ENCODE measurements around the gene TGFA.

Gene TGFA

DNA sequence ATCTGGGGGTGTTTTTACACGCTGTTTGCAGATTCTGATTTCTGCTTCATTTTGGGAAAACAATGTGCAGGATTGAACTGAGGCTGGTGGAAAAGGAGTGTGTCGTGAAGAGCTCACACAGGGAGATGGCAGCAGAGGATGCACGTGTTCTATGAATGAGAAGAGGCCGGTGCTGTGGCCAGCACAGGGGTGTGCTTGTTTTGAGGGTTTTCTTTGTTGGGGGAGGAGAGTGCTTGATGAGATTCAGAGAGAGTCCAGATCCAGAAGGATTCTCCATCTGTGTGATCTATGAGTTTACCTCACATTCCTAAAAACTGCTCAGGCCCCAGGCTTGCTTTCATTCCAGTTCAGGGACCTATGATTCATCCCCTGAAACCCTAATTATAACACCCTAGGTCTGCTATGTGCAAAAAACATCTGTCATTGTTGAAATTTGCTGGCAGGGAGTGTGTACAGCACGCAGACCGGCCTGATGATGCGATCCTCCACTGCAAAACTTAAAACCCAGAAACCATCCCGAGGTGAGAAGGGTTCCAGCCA lies 12.1 kb downstream of the TGFA start:
- Mint-ChIP-seq H3K27ac (no peak overlapping the region), H3K4me3 (no peak overlapping the region), H3K36me3 (ENCODE audit: low read depth) (no peaks in the 10 kb centered on the region), H3K9me3 (no peaks in the 10 kb centered on the region), H3K4me1 (ENCODE audit: low read depth) (peaks cover 1% of the 10 kb centered on the region), H3K27me3 (no peaks in the 10 kb centered on the region)
- DNase-seq = no peak

DNA sequence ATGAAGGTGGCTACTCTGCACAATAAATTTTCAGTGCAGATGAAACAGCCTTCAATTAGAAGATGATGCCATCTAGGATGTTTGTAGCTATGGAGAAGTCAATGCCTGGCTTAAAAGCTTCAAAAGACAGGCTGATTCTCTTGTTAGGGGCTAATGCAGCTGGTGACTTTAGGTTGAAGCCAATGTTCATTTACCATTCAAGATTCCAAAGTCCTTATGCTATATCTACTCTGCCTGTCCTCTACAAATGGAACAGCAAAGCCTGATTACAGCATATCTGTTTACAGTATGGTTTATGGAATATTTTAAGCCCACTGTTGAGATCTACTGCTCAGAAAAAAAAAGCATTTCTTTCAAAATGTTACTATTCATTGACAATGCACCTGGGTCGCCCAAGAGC lies 15.8 kb downstream of the TGFA start:
- Mint-ChIP-seq H3K27me3 (no peaks in the 10 kb centered on the region), H3K4me3 (no peak overlapping the region), H3K4me1 (ENCODE audit: low read depth) (peaks cover 1% of the 10 kb centered on the region), H3K27ac (no peak overlapping the region), H3K36me3 (ENCODE audit: low read depth) (no peaks in the 10 kb centered on the region), H3K9me3 (peaks cover 5% of the 10 kb centered on the region)
- no peak for DNase-seq

- no peak for DNase-seq
- no peak overlapping the region for H3K4me3 Mint-ChIP-seq
- H3K9me3 Mint-ChIP-seq = peaks cover 6% of the 10 kb centered on the region
- no peak overlapping the region for H3K27ac Mint-ChIP-seq
- no peaks in the 10 kb centered on the region for H3K36me3 Mint-ChIP-seq (ENCODE audit: low read depth)
- no peaks in the 10 kb centered on the region for H3K27me3 Mint-ChIP-seq
- peaks cover 3% of the 10 kb centered on the region for H3K4me1 Mint-ChIP-seq (ENCODE audit: low read depth)
Measured at GRCh38 chr2:70536517-70537055, 17.0 kb downstream of the TGFA start.

DNA sequence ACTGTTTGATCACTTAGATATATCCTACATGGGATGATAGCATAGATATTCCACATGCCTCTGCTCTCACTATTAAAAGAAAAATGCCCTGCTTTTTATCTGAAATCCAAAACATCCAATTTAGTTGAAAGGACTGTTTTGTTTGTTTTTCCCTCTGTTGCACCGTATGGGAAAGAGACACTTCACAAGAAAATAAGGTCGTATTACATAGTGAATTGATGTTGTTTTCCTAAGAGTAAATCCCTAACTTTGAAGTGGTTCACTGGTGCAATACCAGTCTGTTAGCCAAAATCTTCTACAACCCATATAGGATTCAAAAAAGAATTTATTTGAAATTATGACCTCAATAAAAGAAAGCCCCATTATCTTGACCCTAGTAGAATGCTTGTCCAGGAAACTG lies 18.1 kb downstream of the TGFA start:
- no peak overlapping the region for H3K27ac Mint-ChIP-seq
- DNase-seq = no peak
- H3K4me3 Mint-ChIP-seq = no peak overlapping the region
- no peaks in the 10 kb centered on the region for H3K36me3 Mint-ChIP-seq (ENCODE audit: low read depth)
- peaks cover 9% of the 10 kb centered on the region for H3K9me3 Mint-ChIP-seq
- no peaks in the 10 kb centered on the region for H3K27me3 Mint-ChIP-seq
- H3K4me1 Mint-ChIP-seq (ENCODE audit: low read depth) = peaks cover 5% of the 10 kb centered on the region

DNA sequence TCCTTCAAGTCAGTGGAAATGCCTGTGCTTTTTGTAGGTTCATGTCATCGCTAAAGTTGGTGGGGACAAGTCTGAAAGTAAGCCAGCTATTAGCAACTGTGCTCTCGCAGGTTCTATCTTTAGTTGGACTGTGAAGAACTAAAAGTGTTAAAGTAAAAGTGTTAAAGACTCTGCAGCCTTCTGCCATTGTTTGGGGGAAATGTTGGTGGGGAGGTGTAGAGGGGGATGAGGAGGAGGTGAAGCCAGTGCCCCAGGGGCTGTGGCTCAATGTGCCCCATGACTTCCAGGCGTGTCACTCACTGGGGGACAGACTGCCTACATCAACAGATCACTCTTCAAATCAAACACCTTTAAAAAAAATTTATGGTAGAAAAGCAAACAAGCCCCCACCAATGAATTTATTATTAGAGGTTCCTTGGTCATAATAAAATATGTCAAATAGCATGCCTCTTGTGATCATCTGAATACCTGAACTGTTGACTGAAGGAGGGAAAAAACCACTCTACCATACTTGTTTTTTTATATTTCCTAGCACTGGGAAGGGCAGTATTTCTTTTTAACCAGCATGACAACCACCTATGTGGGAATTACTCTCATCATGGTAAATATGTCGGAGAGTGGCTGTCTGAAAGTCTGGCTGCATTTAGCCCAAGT lies 19.3 kb downstream of the TGFA start:
- no peak for DNase-seq
- Mint-ChIP-seq H3K9me3 (peaks cover 9% of the 10 kb centered on the region), H3K36me3 (ENCODE audit: low read depth) (no peaks in the 10 kb centered on the region), H3K4me3 (no peak overlapping the region), H3K4me1 (ENCODE audit: low read depth) (peaks cover 4% of the 10 kb centered on the region), H3K27me3 (no peaks in the 10 kb centered on the region), H3K27ac (no peak overlapping the region)

- no peak for DNase-seq
- Mint-ChIP-seq H3K27me3 (no peaks in the 10 kb centered on the region), H3K9me3 (peaks cover 9% of the 10 kb centered on the region), H3K36me3 (ENCODE audit: low read depth) (no peaks in the 10 kb centered on the region), H3K4me3 (no peak overlapping the region), H3K27ac (no peak overlapping the region), H3K4me1 (ENCODE audit: low read depth) (peaks cover 4% of the 10 kb centered on the region)
Measured at GRCh38 chr2:70532244-70532935, 21.2 kb downstream of the TGFA start.

GRCh38 chr2:70531419-70532086 lies 22.1 kb downstream of the TGFA start:
- Mint-ChIP-seq H3K27ac (no peak overlapping the region), H3K4me3 (no peak overlapping the region), H3K9me3 (peaks cover 9% of the 10 kb centered on the region), H3K27me3 (no peaks in the 10 kb centered on the region), H3K4me1 (ENCODE audit: low read depth) (peaks cover 4% of the 10 kb centered on the region), H3K36me3 (ENCODE audit: low read depth) (no peaks in the 10 kb centered on the region)
- no peak for DNase-seq

- Mint-ChIP-seq H3K4me3 (no peak overlapping the region), H3K36me3 (ENCODE audit: low read depth) (no peaks in the 10 kb centered on the region), H3K27me3 (no peaks in the 10 kb centered on the region), H3K4me1 (ENCODE audit: low read depth) (peaks cover 9% of the 10 kb centered on the region), H3K27ac (no peak overlapping the region), H3K9me3 (peaks cover 4% of the 10 kb centered on the region)
- DNase-seq = no peak
Measured at GRCh38 chr2:70529610-70530009, 24.0 kb downstream of the TGFA start.

- H3K36me3 Mint-ChIP-seq (ENCODE audit: low read depth) = no peaks in the 10 kb centered on the region
- no peak overlapping the region for H3K27ac Mint-ChIP-seq
- peaks cover 16% of the 10 kb centered on the region for H3K4me1 Mint-ChIP-seq (ENCODE audit: low read depth)
- no peaks in the 10 kb centered on the region for H3K27me3 Mint-ChIP-seq
- peaks cover 4% of the 10 kb centered on the region for H3K9me3 Mint-ChIP-seq
- no peak for DNase-seq
- H3K4me3 Mint-ChIP-seq = no peak overlapping the region
Measured at GRCh38 chr2:70528929-70529328, 24.7 kb downstream of the TGFA start.

DNA sequence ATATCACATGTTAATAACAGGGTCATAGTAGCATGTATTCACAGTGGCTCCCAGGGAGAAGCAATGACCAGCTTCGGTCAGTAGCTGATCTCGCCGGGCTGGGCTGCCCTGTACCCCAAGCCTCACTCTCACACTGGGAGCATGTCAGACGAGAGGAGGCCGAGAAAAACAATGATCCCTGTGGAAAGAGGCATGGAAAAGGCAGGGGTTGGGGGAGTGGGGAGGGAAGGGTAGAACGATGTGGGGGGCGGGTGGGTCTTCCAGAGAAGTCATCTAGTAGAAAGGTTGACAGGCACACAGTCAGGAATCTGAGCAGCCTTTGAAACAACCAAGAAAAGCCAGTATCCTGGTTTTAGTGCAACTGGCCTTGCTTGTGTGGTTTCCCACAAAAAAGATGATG lies 25.4 kb downstream of the TGFA start:
- peaks cover 23% of the 10 kb centered on the region for H3K4me1 Mint-ChIP-seq (ENCODE audit: low read depth)
- H3K27ac Mint-ChIP-seq = no peak overlapping the region
- H3K9me3 Mint-ChIP-seq = peaks cover 4% of the 10 kb centered on the region
- no peaks in the 10 kb centered on the region for H3K36me3 Mint-ChIP-seq (ENCODE audit: low read depth)
- H3K27me3 Mint-ChIP-seq = no peaks in the 10 kb centered on the region
- H3K4me3 Mint-ChIP-seq = no peak overlapping the region
- no peak for DNase-seq

- Mint-ChIP-seq H3K9me3 (peaks cover 4% of the 10 kb centered on the region), H3K27me3 (no peaks in the 10 kb centered on the region), H3K27ac (no peak overlapping the region), H3K36me3 (ENCODE audit: low read depth) (no peaks in the 10 kb centered on the region), H3K4me1 (ENCODE audit: low read depth) (peaks cover 24% of the 10 kb centered on the region), H3K4me3 (no peak overlapping the region)
- DNase-seq = no peak
Measured at GRCh38 chr2:70527447-70528080, 26.1 kb downstream of the TGFA start.

- Mint-ChIP-seq H3K27me3 (no peaks in the 10 kb centered on the region), H3K4me1 (ENCODE audit: low read depth) (peaks cover 20% of the 10 kb centered on the region), H3K9me3 (no peaks in the 10 kb centered on the region), H3K4me3 (no peak overlapping the region), H3K36me3 (ENCODE audit: low read depth) (no peaks in the 10 kb centered on the region), H3K27ac (no peak overlapping the region)
- no peak for DNase-seq
Measured at GRCh38 chr2:70526126-70526525, 27.5 kb downstream of the TGFA start.

GRCh38 chr2:70525032-70525431 lies 28.6 kb downstream of the TGFA start:
- DNase-seq = no peak
- no peak overlapping the region for H3K27ac Mint-ChIP-seq
- peaks cover 20% of the 10 kb centered on the region for H3K4me1 Mint-ChIP-seq (ENCODE audit: low read depth)
- H3K27me3 Mint-ChIP-seq = no peaks in the 10 kb centered on the region
- H3K36me3 Mint-ChIP-seq (ENCODE audit: low read depth) = no peaks in the 10 kb centered on the region
- no peaks in the 10 kb centered on the region for H3K9me3 Mint-ChIP-seq
- no peak overlapping the region for H3K4me3 Mint-ChIP-seq

Measured in activated T-cell treated with anti-CD3 and anti-CD28 coated beads, Interleukin-2, amount 50 U/mL, for 24 hours (primary cell).